Panc1 (cell line): ENCODE results near the gene KCNMA1. TPM values are rescaled to one million over a fixed set of nuclear protein-coding genes. Genes with fewer than 3 reads are reported as not detected.

Experiments
- ATAC-seq: fragments of 200-7000 bp; cut with Tn5 transposase; 2 replicates; pipeline ENCODE4 v1.9.1; 2020; ENCODE audit warnings: mild to moderate bottlenecking, moderate library complexity
- BruUV-seq: library from RNA; stranded (reverse); fragments of 400-500 nt; replicated peaks from 2 replicates; lab custom pipeline; 2021; lab: Mats Ljungman, UMichigan
- CTCF ChIA-PET: fragments of 300-600 bp; sonication (Branson Sonifier 250); formaldehyde crosslinking; loops from one replicate; lab custom pipeline; 2022; ENCODE audit warnings: antibody characterized with exemption; lab: Charles Lee
- POLR2A ChIA-PET: fragments of 300-600 bp; sonication (Branson Sonifier 250); formaldehyde crosslinking; loops from one replicate; lab custom pipeline; 2022; ENCODE audit warnings: antibody characterized with exemption; lab: Charles Lee
- DNase-seq: peaks from one replicate; pipeline ENCODE4 v3.0.0-alpha.2; 2010; ENCODE audit warnings: low read depth, low spot score
- H3K27ac ChIP-seq: 2 replicates; pipeline ENCODE4 v1.5.1; 2011; ENCODE audit warnings: mild to moderate bottlenecking, low read length, inconsistent platforms
- H3K27me3 ChIP-seq: fragments of 200-500 bp; sonication (Bioruptor generic); 2 replicates; pipeline ENCODE4 v1.6.0; 2014; ENCODE audit warnings: low read length, inconsistent platforms; ENCODE audit not compliant: control insufficient read depth, insufficient read depth
- H3K36me3 ChIP-seq: fragments of 200-500 bp; sonication (Bioruptor generic); 2 replicates; pipeline ENCODE4 v1.5.1; 2014; ENCODE audit warnings: inconsistent platforms, mild to moderate bottlenecking, low read length, moderate library complexity; ENCODE audit not compliant: control insufficient read depth, insufficient read depth
- H3K4me1 ChIP-seq: 2 replicates; pipeline ENCODE4 v1.5.1; 2011; ENCODE audit warnings: inconsistent platforms, mild to moderate bottlenecking, low read length, moderate library complexity; ENCODE audit not compliant: control insufficient read depth, insufficient read depth
- H3K4me3 ChIP-seq, 2 experiments: 2 replicates each; pipeline ENCODE4 v1.5.1; 2011 to 2012; ENCODE audit warnings: low read depth in 2 of 2, low read length in 2 of 2, mild to moderate bottlenecking in 2 of 2, inconsistent platforms in 1 of 2, moderate library complexity in 1 of 2
- H3K9me3 ChIP-seq: fragments of 200-500 bp; sonication (Bioruptor generic); 2 replicates; pipeline ENCODE4 v1.5.1; 2014; ENCODE audit warnings: low read depth, mild to moderate bottlenecking, inconsistent platforms, low read length, moderate library complexity; ENCODE audit not compliant: control insufficient read depth, insufficient read depth
- CTCF ChIP-seq: fragments of 450-650 bp; IDR thresholded peaks from 2 replicates; pipeline ENCODE4 v1.5.1; 2017; ENCODE audit warnings: mild to moderate bottlenecking
- POLR2AphosphoS5 ChIP-seq: IDR thresholded peaks from 2 replicates; pipeline ENCODE4 v1.6.1; 2012; ENCODE audit warnings: mild to moderate bottlenecking, low read depth, low read length, moderate library complexity
- REST ChIP-seq, 2 experiments: IDR thresholded peaks; 2 replicates each; pipeline ENCODE4 v1.6.1; 2011 to 2012; ENCODE audit warnings: low read depth in 2 of 2, control low read depth in 1 of 2, low read length in 1 of 2, mild to moderate bottlenecking in 1 of 2, moderate library complexity in 1 of 2; ENCODE audit not compliant: insufficient read depth in 1 of 2
- SIN3A ChIP-seq: IDR thresholded peaks from 2 replicates; pipeline ENCODE4 v1.6.1; 2012; ENCODE audit warnings: low read depth, mild to moderate bottlenecking, low read length, moderate library complexity, borderline replicate concordance; ENCODE audit not compliant: insufficient read depth
- TCF7L2 ChIP-seq: IDR thresholded peaks from 2 replicates; pipeline ENCODE4 v1.6.1; 2011; ENCODE audit warnings: mild to moderate bottlenecking, low read depth, low read length, inconsistent platforms
- in situ Hi-C: cut with HindIII; loops from 2 replicates; pipeline ENCODE4 v1.10.0; 2016; ENCODE audit warnings: low sequenced_read_pairs, low pct_unique_long_range_greater_than_20kb
- intact Hi-C: fragments of 100-400 bp; cut with micrococcal nuclease; formaldehyde crosslinking; loops from one replicate; pipeline ENCODE4 v1.10.0; 2022; ENCODE audit not compliant: unreplicated experiment
- total RNA-seq: library from RNA; stranded (reverse); gene quantifications from one replicate; pipeline ENCODE4 v1.2.1, GENCODE V29; 2021; ENCODE audit not compliant: unreplicated experiment

The KCNMA1 gene
- total RNA-seq, 1 experiment from 2014 or later = 91.9 TPM

- intact Hi-C loops = no loop called here
- Histone ChIP-seq H3K4me1 (no peaks in the 10 kb centered on the region), H3K27ac (no peak overlapping the region), H3K36me3 (0 out of 2 replicates have a peak, but pooled peaks cover 3% of the 10 kb centered on the region), H3K9me3 (no peaks in the 10 kb centered on the region), H3K4me3 (no peak overlapping the region), H3K27me3 (no peaks in the 10 kb centered on the region)
- BruUV-seq = no TSS peak
- DNase-seq (no peak), ATAC-seq (no peak)
- TF ChIP-seq POLR2AphosphoS5 = no peak
- TF ChIP-seq CTCF = no peak
- TF ChIP-seq REST (IDR thresholded peaks at IDR 0.05; ENCODE audit: insufficient read depth in 1 of 2, low read depth in 2 of 2, low read length in 1 of 2) = no peak
- TF ChIP-seq SIN3A = no peak
- CTCF ChIA-PET = interaction anchor here (0.6 kb wide), 1 partner anchor 647 kb away, joined by 3 read pairs; no protein-coding TSS in a partner anchor
- POLR2A ChIA-PET = no interaction called here
- in situ Hi-C loops = no loop called here
Measured at GRCh38 chr10:77034240-77034639, 603.4 kb downstream of the KCNMA1 start.

- Histone ChIP-seq H3K27me3 (no peaks in the 10 kb centered on the region), H3K4me3 (no peak overlapping the region), H3K36me3 (0 out of 2 replicates have a peak, but pooled peaks cover 3% of the 10 kb centered on the region), H3K27ac (no peak overlapping the region), H3K9me3 (no peaks in the 10 kb centered on the region), H3K4me1 (no peaks in the 10 kb centered on the region)
- intact Hi-C loops (no loop called here), in situ Hi-C loops (no loop called here)
- CTCF ChIA-PET = no interaction called here
- BruUV-seq = no TSS peak
- ATAC-seq = no peak
- POLR2A ChIA-PET = no interaction called here
- no peak for DNase-seq
- TF ChIP-seq CTCF (no peak), REST (IDR thresholded peaks at IDR 0.05; ENCODE audit: insufficient read depth in 1 of 2, low read depth in 2 of 2, low read length in 1 of 2) (no peak), SIN3A (no peak), POLR2AphosphoS5 (no peak), TCF7L2 (no peak)
Measured at GRCh38 chr10:77032188-77032570, 605.4 kb downstream of the KCNMA1 start.
